ENCODE data around the gene TMEM171. TPM values are rescaled to one million over a fixed set of nuclear protein-coding genes. Genes with fewer than 3 reads are reported as not detected.

TMEM171 gene
- total RNA-seq, 1 experiment from 2014 or later: 5.4 TPM

- peaks cover 0 to 22% of the 10 kb centered on the region in 2 experiments; a peak in 3 of 4 replicates for H3K4me1 ChIP-seq (ENCODE audit: control insufficient read depth in 1 of 2, insufficient read depth in 2 of 2, low read length in 2 of 2)
- CTCF ChIA-PET: no interaction called here
- no peaks in the 10 kb centered on the region for H3K9me2 ChIP-seq (ENCODE audit: insufficient read depth)
- no peak for ATAC-seq
- H3K4me3 ChIP-seq (replicated peaks in 1 of 2; ENCODE audit: low read depth in 1 of 2, low read length in 2 of 2): no peak overlapping the region
- H3K4me2 ChIP-seq (ENCODE audit: low read length): no peak overlapping the region
- H3K9ac ChIP-seq (ENCODE audit: low read length): no peak overlapping the region
- H4K20me1 ChIP-seq (ENCODE audit: insufficient read depth): no peaks in the 10 kb centered on the region
- RAD21 ChIA-PET (ENCODE audit: low non-redundant PET in 1 of 2, low total read pairs in 2 of 2, uncharacterized antibody in 2 of 2, unreplicated experiment in 2 of 2): no interaction called here
- no peaks in the 10 kb centered on the region for H3K36me3 ChIP-seq (ENCODE audit: control insufficient read depth in 1 of 2, insufficient read depth in 2 of 2, low read length in 2 of 2)
- POLR2A ChIA-PET: no interaction called here
- TF ChIP-seq EZH2 (IDR thresholded peaks at IDR 0.05): no peak
- TF ChIP-seq ZFX (IDR thresholded peaks at IDR 0.05): no peak
- TF ChIP-seq EZH2phosphoT487 (IDR thresholded peaks at IDR 0.05; ENCODE audit: borderline replicate concordance): no peak
- TF ChIP-seq ATF3 (IDR thresholded peaks at IDR 0.05): no peak
- TF ChIP-seq POLR2A (IDR thresholded peaks at IDR 0.05; ENCODE audit: borderline replicate concordance, extremely low read depth, insufficient read depth, insufficient read length): no peak
- no peak for TF ChIP-seq ZNF274 (IDR thresholded peaks at IDR 0.05; ENCODE audit: low read depth, low read length)
- no peak for TF ChIP-seq CTCF (IDR thresholded peaks at IDR 0.05 in 2 of 3, conservative IDR thresholded peaks at IDR 0.05 in 1 of 3; ENCODE audit: borderline replicate concordance in 1 of 3, insufficient read depth in 1 of 3, low read depth in 2 of 3, low read length in 2 of 3)
- no peak for TF ChIP-seq FOSL1 (IDR thresholded peaks at IDR 0.05; ENCODE audit: low read depth)
- TF ChIP-seq REST (IDR thresholded peaks at IDR 0.05; ENCODE audit: low read depth): no peak
- no peak for TF ChIP-seq ZBTB33 (IDR thresholded peaks at IDR 0.05; ENCODE audit: extremely low read depth, insufficient replicate concordance, low read length)
- TF ChIP-seq EGR1 (IDR thresholded peaks at IDR 0.05; ENCODE audit: low read depth): no peak
- no peak for TF ChIP-seq CBX3 (IDR thresholded peaks at IDR 0.05; ENCODE audit: low read depth)
- no peak for TF ChIP-seq SIN3A (IDR thresholded peaks at IDR 0.05; ENCODE audit: low read depth)
- no peak for TF ChIP-seq TCF7L2 (IDR thresholded peaks at IDR 0.05; ENCODE audit: borderline replicate concordance, extremely low read depth, insufficient read depth, insufficient read length)
- no peak for TF ChIP-seq POLR2AphosphoS5 (IDR thresholded peaks at IDR 0.05; ENCODE audit: low read depth, low read length)
- TF ChIP-seq RAD21 (IDR thresholded peaks at IDR 0.05; ENCODE audit: low read depth): no peak
- no peak for TF ChIP-seq SP1 (IDR thresholded peaks at IDR 0.05; ENCODE audit: low read depth)
- TF ChIP-seq YY1 (IDR thresholded peaks at IDR 0.05; ENCODE audit: extremely low read depth, insufficient replicate concordance, low read depth, low read length): no peak
- TF ChIP-seq SRF (IDR thresholded peaks at IDR 0.05; ENCODE audit: low read depth): no peak
- BruUV-seq (replicated peaks): no TSS peak
- intact Hi-C loops (cut with micrococcal nuclease): no loop called here
- H3K27ac ChIP-seq (ENCODE audit: low read depth, low read length): no peak overlapping the region
- no peaks in the 10 kb centered on the region for H3K27me3 ChIP-seq (ENCODE audit: insufficient read depth, low read length)
- no peak for DNase-seq (ENCODE audit: low read depth, low spot score)
- H2AFZ ChIP-seq (ENCODE audit: low read depth, low read length, poor library complexity, severe bottlenecking): no peak overlapping the region
- H3K79me2 ChIP-seq (ENCODE audit: insufficient read depth, low read length): no peaks in the 10 kb centered on the region
- H3K9me3 ChIP-seq (ENCODE audit: control insufficient read depth in 1 of 2, insufficient read depth in 1 of 2, low read depth in 1 of 2, low read length in 2 of 2): no peaks in the 10 kb centered on the region
Measured at GRCh38 chr5:73118391-73118973, 1.9 kb upstream of the TMEM171 start.

Measured in HCT116 (cell line).